ENCODE results near the gene PELI2.

Gene PELI2

DNA sequence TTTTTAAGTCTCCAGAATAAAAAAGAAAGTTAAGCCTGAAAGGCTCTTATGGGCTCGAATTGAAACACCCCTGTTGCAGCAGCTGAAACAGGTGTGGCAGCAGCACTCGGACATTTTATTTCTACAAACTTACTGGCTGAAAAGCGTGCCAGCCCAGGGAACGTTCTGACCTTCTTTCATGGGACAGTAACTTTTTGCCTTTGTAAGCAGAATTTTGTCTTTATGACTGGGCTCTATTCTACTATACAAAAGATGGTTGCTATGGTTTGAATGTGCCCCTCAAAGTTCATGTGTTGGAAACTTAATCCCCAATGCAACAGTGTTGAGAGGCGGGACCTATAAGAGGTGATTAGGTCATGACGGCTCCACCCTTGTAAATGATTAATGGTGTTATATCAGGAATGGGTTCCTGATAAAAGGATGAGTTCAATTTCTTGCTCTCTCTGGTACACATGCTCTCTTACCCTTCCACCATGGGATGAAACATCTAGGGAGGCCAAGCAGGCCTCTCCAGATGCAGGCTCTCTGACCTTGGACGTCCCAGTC is 52.7 kb downstream of the PELI2 start:
- Histone ChIP-seq H3K9ac (ENCODE audit: low read length) (no peak overlapping the region), H3F3A (ENCODE audit: insufficient read depth, low read length) (no peaks in the 10 kb centered on the region), H2AFZ (ENCODE audit: low read length) (no peak overlapping the region), H3K4me2 (ENCODE audit: low read depth, low read length) (no peak overlapping the region), H3K27me3 (replicated peaks; ENCODE audit: insufficient read depth, low read length) (no peaks in the 10 kb centered on the region), H3K36me3 (replicated peaks; ENCODE audit: insufficient read depth, low read length) (no peaks in the 10 kb centered on the region), H4K20me1 (ENCODE audit: insufficient read depth, low read length) (no peaks in the 10 kb centered on the region), H3K9me3 (replicated peaks; ENCODE audit: insufficient read depth, low read length) (no peaks in the 10 kb centered on the region), H3K4me3 (ENCODE audit: low read length) (no peak overlapping the region), H3K9me2 (replicated peaks; ENCODE audit: insufficient read depth, low read length) (no peaks in the 10 kb centered on the region), H3K27ac (ENCODE audit: low read length) (no peak overlapping the region), H3K4me1 (ENCODE audit: low read length) (no peaks in the 10 kb centered on the region), H3K79me2 (ENCODE audit: low read length) (no peaks in the 10 kb centered on the region)
- DNase-seq = no peak
- TF ChIP-seq, protein P1, sequence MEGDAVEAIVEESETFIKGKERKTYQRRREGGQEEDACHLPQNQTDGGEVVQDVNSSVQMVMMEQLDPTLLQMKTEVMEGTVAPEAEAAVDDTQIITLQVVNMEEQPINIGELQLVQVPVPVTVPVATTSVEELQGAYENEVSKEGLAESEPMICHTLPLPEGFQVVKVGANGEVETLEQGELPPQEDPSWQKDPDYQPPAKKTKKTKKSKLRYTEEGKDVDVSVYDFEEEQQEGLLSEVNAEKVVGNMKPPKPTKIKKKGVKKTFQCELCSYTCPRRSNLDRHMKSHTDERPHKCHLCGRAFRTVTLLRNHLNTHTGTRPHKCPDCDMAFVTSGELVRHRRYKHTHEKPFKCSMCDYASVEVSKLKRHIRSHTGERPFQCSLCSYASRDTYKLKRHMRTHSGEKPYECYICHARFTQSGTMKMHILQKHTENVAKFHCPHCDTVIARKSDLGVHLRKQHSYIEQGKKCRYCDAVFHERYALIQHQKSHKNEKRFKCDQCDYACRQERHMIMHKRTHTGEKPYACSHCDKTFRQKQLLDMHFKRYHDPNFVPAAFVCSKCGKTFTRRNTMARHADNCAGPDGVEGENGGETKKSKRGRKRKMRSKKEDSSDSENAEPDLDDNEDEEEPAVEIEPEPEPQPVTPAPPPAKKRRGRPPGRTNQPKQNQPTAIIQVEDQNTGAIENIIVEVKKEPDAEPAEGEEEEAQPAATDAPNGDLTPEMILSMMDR (IDR thresholded peaks at IDR 0.05; ENCODE audit: low read length) = no peak
- TF ChIP-seq EZH2 (optimal IDR thresholded peaks at IDR 0.05; ENCODE audit: low read depth, low read length) = no peak
- no peak for TF ChIP-seq EZH2phosphoT487 (IDR thresholded peaks at IDR 0.05; ENCODE audit: low read length)

DNA sequence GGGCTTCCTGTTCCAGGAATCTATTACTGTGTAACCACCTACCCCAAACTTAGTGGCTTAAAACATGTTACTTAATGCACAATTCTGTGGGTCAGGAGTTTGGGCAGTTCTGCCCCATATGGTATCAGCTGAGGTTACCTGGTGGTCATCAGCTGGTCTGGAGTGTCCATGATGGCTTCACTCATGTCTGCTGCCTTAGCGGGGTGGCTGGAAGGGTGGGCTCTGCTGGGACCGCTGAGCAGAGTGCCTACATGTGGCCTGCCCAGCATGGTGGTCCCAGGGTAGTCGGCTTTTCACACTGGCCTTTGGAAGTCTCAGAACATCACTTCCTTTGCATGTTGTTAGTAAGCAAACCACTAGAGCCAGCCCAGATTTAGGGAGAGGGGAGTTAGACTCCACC is 53.9 kb downstream of the PELI2 start:
- Histone ChIP-seq H3K36me3 (replicated peaks; ENCODE audit: insufficient read depth, low read length) (no peaks in the 10 kb centered on the region), H3K9me2 (replicated peaks; ENCODE audit: insufficient read depth, low read length) (no peaks in the 10 kb centered on the region), H3K4me1 (ENCODE audit: low read length) (no peaks in the 10 kb centered on the region), H3K27ac (ENCODE audit: low read length) (no peak overlapping the region), H3K79me2 (ENCODE audit: low read length) (no peaks in the 10 kb centered on the region), H3K27me3 (replicated peaks; ENCODE audit: insufficient read depth, low read length) (no peaks in the 10 kb centered on the region), H2AFZ (ENCODE audit: low read length) (no peak overlapping the region), H3K4me3 (ENCODE audit: low read length) (no peak overlapping the region), H4K20me1 (ENCODE audit: insufficient read depth, low read length) (no peaks in the 10 kb centered on the region), H3K9me3 (replicated peaks; ENCODE audit: insufficient read depth, low read length) (no peaks in the 10 kb centered on the region), H3F3A (ENCODE audit: insufficient read depth, low read length) (no peaks in the 10 kb centered on the region), H3K9ac (ENCODE audit: low read length) (no peak overlapping the region), H3K4me2 (ENCODE audit: low read depth, low read length) (no peak overlapping the region)
- no peak for TF ChIP-seq EZH2 (optimal IDR thresholded peaks at IDR 0.05; ENCODE audit: low read depth, low read length)
- TF ChIP-seq, protein P1 (IDR thresholded peaks at IDR 0.05; ENCODE audit: low read length) = no peak
- TF ChIP-seq EZH2phosphoT487 (IDR thresholded peaks at IDR 0.05; ENCODE audit: low read length) = no peak
- no peak for DNase-seq

DNA sequence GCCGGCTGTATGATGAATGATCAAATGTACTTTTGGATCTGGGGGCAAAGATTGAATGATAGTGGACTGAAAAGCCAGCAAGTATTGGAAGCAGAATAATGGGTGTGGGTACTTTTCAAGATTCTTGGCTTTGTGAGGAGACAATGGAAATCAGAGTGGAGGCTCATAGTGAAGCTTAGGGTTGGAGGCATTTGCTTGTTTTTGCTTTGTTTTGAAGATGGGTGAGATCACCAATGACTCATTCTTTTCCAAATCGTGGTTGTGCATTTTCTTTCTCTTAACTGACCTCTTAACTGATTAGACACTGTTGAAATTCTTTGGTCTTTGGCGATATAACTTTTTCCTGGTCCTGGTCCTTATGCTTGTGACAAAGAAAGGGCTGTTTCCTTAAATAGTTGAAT is 54.4 kb downstream of the PELI2 start:
- no peaks in the 10 kb centered on the region for H3K36me3 ChIP-seq (replicated peaks; ENCODE audit: insufficient read depth, low read length)
- H3K4me3 ChIP-seq (ENCODE audit: low read length) = no peak overlapping the region
- H3K4me2 ChIP-seq (ENCODE audit: low read depth, low read length) = no peak overlapping the region
- TF ChIP-seq, protein P1 (IDR thresholded peaks at IDR 0.05; ENCODE audit: low read length) = no peak
- TF ChIP-seq EZH2 (optimal IDR thresholded peaks at IDR 0.05; ENCODE audit: low read depth, low read length) (no peak), EZH2phosphoT487 (IDR thresholded peaks at IDR 0.05; ENCODE audit: low read length) (no peak)
- H3K9me2 ChIP-seq (replicated peaks; ENCODE audit: insufficient read depth, low read length) = no peaks in the 10 kb centered on the region
- H3F3A ChIP-seq (ENCODE audit: insufficient read depth, low read length) = no peaks in the 10 kb centered on the region
- H4K20me1 ChIP-seq (ENCODE audit: insufficient read depth, low read length) = no peaks in the 10 kb centered on the region
- H3K9ac ChIP-seq (ENCODE audit: low read length) = no peak overlapping the region
- H3K27me3 ChIP-seq (replicated peaks; ENCODE audit: insufficient read depth, low read length) = no peaks in the 10 kb centered on the region
- H2AFZ ChIP-seq (ENCODE audit: low read length) = no peak overlapping the region
- H3K27ac ChIP-seq (ENCODE audit: low read length) = no peak overlapping the region
- H3K4me1 ChIP-seq (ENCODE audit: low read length) = no peaks in the 10 kb centered on the region
- no peaks in the 10 kb centered on the region for H3K9me3 ChIP-seq (replicated peaks; ENCODE audit: insufficient read depth, low read length)
- H3K79me2 ChIP-seq (ENCODE audit: low read length) = no peaks in the 10 kb centered on the region
- DNase-seq = no peak
